NCI-H2196 (cell line): ENCODE measurements around the gene PAQR7.

Experiments used
- DNase-seq: peaks from one replicate; lab custom pipeline; 2025; ENCODE audit not compliant: unreplicated experiment; lab: John Stamatoyannopoulos, UW

The PAQR7 gene, protein sequence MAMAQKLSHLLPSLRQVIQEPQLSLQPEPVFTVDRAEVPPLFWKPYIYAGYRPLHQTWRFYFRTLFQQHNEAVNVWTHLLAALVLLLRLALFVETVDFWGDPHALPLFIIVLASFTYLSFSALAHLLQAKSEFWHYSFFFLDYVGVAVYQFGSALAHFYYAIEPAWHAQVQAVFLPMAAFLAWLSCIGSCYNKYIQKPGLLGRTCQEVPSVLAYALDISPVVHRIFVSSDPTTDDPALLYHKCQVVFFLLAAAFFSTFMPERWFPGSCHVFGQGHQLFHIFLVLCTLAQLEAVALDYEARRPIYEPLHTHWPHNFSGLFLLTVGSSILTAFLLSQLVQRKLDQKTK

DNA sequence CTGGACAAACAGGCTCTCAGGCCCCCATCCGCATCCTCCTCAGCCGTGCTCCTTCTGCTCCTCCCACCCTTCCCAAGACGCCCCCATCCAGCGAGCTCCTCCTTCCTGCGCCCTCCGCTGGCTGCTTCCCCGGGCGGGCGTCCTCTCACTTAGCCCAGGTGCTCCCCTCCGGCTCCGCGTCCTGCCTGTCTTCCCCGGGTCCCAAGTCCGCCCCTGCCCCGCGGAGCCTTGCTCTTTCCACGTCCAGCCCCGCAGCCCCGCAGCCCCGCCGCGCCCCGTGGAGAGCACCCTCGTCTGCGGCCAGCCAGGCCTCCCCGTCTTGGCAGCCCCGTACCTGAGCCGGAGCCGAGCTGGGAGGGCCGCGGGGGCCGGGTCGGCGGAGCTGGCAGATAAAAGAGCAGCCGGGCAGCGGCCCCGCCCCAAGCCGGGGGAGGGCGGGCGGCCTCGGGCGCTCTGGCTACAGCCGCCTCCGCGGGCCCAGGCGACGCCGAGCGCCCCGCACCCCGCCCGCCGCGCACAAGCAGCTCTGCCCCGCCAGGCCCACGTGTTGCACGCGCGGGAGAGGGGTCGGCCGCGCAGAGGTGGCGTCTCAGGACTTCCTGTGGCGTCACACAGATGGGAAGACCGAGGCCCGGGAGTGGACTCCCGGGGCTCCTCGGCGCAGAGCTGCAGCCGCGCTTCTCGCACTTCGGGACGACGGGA, at the start of gene PAQR7:
Gene PAQR7, minus strand, starts transcription at position 555 of the 702 bp plus-strand sequence. CDS start 11,869 bp downstream, outside the sequence.
- peak; percentile 81 for DNase-seq

DNA sequence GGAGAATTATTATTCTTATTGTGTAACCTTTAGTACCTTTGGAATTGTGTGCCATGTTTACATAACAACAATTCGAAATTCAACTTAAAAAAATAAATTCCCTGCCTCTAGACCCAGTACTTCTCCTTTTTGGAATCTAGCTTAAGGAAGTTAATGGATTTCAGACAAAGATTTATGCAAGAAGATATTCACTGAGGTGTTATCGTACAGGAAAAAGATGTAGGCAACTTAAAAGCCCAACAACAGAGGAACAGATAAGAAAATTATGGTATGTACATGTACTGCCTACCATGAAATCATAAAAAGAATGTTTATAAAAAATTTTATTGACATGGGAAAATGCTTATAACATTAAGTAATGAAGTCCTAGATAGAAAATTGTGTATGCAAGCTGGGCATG, 48.9 kb upstream of the PAQR7 start:
- DNase-seq: no peak

DNA sequence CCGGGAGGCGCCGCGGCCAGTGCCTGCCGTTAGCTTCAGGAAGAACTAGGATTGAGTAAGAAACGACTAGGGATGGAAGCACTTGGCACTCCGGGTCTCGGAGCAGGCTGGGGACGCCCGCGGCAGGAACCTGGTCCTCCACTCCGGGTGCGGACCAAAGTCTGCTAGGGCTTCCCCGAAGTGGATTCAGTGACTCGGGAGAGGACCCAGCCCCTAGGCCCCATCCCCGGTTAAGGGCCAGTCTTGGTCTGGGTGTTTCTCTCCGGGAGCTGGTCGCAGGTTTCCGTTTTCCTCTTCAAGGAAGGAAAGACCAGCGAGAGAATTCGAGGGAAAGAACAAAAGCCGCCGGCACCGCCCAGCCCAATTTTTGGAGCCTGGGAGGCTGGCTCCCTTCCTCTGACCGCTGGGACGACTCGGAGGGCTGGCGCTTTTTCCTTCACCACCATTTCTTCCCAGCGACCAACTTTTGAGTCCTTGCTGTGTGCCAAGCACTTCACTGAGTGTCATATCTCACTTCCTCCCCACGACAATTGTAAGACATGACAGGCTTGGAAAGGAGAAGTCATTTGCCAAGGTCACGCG, 47.6 kb upstream of the PAQR7 start:
- DNase-seq: peak; percentile 62

DNA sequence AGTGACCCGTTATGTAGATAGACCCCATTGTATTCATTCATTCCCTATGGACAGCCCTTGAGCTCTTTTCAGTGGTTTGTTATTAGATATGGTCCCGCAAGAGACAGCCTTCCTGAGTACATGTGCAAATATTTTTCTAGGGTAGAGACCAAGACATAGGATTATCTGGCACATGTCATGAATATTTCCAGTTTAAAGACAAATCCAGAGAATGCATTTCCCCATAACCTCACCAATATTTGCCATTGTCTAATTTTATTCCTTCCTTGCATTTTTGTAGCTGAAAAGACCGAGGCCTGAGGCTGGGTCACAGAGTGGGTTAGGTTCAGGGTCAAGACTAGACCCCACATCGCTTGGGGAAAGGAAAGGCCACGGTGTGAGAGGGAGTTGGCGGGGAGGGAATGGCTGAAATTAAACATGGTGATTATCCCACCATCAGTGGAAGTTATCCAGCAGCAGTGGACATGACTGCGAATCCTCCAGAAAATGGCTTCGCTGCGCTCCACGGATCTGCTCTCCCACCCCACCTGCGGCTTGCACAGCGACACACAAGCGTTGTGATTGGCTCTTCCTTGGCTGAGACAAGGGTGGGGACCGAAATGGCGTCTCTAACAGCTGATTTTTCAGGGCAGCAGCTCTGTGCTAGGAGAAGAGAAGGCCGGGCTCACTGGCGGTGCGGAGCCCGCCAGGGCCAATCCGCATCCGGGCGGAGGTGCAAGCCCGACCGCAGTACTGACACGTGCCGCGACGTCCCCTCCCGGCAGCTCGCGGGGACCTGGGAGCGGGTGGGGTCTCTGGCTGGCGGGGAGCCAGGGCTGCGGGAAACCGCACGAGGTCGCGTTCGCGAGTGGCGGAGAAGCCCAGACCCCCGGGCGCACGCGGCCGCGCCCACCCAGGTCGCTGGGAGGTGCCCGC, 46.8 kb upstream of the PAQR7 start:
- peak; percentile 69 for DNase-seq

DNA sequence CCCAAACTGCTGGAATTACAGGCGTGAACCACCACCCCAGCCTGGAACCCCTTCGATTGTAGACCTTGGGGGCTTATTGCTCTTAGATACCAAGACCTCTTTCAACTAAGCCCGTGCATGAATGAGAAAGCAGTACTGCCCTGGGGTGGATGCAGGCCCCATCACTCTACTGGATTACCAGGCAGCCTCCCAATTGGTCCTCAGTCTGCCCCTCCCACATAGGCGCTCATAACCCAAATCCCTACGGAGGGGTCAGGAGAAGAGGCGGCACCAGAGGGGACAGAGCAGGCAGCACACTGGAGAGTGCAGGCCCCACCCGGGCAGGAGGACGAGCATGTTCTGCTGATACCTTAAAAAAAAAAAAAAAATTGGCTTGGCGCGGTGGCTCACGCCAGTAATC, 43.1 kb upstream of the PAQR7 start:
- DNase-seq: no peak

DNA sequence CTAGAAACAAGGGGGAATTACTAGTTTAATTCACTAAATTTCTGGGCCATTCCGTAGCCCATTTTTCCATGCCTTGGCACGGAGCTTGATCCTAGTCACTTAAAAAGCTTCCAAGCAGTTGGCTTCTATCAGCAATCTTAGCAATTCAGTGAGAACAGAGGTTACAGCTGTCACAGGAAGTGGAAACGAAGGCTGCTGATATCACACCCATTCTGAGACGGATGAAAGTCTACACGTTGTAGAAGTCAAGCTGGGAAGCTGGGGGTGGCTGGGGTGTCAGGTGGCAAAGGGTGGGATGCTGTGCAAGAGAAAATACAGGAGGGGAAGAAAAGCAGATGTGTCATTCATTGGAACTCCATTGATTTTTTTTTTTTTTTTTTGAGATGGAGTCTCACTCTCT, 42.5 kb upstream of the PAQR7 start:
- no peak for DNase-seq

DNA sequence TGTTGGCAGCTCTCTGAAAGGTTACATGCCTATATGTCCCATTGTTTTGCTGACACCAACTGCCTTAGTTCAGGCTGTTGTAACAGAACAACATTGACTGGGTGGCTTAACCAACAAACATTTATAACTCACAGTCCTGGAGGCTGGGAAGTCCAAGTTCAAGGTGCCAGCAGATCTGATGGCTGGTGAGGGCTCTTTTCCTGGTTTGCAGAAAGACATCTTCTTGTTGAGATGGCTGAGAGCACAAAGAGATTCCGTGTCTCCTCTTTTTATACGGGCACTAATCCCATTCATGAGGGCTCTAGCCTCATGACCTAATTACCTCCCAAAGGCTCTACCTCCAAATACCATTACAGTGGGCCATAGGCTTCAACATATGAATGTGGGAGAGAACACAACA, 41.0 kb upstream of the PAQR7 start:
- no peak for DNase-seq

DNA sequence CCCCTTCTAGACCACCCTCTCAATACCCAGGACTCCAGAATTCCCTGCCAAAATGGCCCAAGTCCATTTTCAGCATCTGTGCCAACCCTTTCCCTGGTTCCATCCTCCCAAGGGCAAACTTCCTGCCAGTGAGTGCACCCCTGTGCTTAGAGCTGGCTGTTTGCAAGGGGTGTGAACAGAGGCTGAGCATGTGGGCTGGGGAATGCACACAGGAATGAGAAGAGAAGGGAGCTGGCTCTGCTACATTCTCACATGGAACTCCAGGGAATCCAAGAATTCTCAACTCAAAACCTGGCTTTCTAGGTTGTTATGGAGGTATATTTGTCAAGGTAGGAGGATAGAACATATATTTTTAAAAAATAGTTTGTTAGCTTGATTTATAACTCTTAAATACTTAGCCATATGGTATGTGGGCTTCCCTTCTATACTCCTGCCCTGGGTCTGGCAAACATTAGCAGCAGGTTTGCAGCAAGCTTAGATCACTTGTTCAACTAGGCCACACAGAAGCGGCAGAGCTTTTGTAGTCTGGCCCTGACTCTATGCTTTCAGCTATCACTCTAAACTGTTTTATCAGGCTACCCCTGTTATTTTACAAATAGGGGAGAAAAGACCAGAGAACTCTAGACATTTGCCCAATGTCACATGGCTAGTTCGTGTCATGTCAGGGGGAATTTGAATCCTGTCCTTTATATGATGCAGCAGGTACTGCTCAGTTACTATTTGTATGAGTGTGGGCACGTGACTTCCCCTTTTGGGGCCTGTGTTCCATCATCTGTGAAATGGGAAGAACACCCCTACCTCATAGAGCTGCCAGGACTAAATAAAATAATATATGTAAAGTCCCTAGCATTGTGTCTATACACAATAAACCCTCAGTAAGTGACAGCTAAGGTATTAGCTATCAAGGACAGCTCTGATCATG, 38.8 kb upstream of the PAQR7 start:
- DNase-seq: no peak

DNA sequence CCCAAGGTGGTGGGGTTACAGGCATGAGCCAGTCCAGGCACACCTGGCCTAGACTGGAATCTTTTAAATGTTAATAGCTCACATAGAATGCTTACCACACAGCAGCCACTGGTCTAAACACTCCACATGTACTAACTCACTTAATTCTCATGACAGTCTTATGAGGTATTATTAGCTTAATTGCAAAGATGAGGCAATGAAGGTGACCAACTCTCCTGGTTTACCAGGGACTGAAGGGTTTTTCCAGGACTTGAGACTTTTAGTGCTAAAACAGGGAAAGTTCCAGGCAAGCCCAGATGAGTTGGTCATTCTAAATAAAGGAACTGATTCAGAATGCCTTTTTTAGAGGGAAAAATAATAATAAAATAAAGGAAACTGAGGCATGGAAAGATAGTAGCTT, 37.7 kb upstream of the PAQR7 start:
- no peak for DNase-seq

DNA sequence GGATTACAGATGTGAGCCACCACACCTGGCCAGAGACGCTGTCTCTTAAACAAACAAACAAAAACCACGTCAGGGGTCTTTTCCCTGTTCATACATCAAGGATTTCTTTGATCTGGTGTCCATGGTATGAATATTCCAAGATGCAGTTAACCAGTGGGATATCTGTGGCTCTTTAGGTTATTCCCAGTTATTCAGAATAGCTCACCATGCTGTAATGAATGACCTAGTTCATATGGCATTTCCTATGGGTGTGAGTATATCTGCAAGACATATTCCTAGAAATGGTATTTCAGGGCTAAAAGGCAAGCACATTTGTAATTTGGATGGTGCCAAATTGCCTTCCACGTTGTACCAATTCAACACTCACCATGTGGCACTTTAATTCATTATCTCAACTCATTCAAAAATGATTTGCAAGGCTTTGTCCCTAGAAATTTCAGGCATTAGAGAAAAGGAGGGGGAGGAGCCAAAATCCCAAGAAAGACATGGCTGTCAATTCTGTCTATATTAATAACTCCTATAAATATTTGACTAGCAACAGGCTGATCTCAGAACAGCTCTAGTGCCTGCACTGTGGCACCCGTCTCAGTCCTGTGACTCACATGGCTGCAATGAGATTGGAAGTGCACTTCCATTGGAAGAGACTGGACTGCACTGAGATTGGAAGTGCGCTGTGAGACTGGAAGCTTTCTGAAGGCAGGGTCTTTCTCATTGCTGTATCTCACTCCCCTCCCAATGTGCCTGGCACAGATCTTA, 36.7 kb upstream of the PAQR7 start:
- no peak for DNase-seq

DNA sequence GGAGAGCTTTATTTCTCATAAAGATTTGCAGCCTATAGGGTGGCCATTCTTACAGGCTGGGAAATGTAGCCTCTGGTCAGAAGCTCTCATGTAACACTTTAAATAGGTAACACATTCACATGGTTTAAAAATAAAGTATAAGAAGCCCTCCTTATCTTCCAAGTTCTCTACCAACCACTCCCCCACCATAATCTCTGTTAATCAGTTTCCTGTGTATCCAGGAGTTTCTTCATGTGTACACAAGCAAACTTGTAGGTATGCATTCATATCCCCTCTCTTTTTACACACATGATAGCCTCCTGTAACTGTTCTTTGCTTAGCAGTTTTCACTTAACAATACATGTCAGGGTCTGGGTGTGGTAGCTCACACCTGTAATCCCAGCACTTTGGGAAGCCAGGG, 35.7 kb upstream of the PAQR7 start:
- DNase-seq: no peak

DNA sequence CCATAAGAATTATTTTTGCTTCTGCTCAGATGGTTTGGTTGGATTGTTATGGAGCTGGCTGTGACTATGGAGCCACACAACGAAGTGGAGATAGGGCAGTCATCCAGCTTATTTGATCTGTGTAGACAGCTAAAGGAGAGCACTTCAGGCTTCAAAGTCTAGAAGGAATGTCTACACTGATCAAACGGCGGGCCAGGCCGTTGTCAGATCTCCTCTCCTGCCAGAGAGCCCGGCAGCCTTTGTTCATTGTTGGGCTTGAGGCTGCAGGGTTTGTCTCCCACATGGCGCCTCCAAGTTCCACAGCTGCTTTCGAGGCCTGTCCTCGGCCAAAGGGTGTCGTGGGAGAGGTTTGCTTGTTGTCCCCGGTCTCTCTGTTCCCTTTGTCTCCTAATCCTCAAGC, 33.5 kb upstream of the PAQR7 start:
- DNase-seq: no peak

DNA sequence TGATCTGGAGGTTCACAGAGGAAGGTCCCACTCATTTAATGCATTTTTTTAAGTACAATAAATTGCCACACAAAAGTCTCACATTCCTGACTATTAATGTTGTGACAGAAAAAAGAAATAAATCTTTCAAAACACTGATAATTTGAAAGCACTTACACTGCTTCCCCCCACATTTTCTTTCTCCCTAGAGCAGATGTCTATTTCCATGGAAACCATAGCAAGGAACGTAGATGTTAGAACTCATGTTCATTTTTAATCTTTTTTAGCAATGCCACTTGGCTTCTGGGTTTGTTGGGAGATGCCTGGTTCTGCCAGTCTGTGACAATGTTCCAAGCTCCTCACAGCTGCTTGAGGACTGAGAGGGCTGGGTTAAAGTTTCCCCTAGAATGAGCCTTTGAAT, 32.7 kb upstream of the PAQR7 start:
- no peak for DNase-seq

DNA sequence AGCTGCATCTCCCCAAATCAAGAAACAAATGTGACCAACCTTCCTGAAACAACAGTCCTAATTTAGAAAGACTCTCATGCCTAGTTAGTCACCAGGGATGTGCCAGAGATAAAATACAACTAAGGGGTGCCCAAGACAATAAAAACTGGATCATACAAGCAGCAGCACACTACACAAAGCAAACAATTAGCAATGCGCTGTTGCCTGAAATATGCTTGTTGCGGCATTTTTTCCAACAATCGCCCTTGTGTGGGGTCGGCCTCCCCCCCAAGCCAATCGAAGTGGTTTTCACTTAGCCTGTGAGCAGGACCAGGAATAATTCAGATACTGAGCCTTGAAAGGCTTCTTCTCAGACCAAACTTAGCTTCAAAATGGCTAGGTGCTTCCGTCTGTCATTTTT, 32.1 kb upstream of the PAQR7 start:
- DNase-seq: no peak

DNA sequence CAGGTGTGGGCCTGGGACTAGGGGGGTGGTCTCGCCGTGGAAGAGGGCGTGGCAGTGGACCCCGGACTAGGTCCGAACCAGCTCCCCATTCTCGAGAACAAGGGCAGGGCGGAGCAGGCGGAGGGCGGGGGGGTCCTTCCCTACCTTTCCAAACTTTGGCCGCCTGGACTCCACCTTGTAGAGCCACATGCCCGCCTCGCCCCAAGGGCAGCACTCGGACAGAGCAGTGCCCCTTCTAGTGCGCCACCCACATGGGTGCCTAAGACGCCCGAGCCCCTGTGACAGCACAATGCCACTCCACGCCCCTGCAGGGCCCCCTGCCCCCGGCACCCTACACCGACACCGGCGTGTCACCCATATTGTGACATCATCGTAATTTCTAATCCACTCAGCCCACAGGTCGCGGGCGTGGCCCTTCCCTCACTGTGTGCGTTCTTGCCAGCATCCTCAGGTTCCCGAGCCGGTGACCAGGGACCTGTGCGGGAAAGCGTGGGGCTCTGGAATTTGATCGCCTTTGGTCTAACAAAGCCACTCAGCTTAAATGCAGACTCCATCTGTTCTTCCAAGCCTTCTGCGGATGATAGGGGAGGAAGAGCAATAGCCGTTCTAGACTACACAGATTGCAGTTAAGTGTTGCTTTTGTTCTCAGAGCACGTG, 31.3 kb upstream of the PAQR7 start:
- DNase-seq: peak; percentile 52

DNA sequence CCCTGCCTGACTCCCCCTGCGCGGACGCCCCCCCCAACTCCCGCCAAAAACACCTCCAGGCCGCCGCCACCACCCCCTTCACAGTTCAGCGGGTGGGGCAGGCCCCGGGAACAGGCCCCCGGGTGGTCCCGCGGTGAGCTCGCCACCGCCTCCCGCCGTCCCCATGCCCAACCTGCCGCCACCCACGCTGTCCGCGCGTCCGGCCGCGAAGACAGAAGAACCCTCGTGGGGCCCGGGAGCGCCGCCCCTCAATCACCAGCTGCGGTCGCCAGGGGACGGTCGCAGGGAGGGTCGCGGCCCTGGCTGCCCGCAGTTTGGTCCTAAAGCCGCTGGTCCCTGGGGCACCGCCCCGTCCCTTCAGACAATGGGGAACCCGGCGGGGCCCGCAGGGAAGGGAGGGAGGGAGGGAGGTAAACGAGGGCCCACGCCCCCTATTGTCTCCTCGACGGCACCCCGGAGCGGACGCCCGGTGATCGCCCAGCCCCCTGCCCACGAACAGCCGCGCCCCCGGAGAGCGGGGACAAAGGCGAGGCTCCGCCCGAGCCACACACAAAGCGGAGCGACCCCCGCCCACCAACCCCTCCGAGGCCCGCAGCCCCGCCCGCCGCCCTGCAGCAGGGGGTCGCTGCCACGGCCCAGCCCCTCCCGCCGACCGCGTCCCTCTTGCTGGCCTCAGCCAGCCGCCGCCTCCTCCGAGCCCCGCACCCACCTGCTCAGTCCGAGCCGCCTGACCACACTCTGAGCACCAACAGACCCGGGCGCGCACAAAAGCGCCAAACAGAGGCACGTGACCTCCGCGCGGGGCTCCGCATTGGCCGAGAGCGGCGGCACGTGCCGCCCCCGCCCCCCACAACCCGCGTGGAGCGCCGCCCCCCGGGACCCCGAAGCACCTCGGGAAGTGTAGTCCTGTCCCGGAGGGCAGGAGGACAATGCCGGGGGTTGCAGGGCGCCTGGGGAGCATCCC, 30.5 kb upstream of the PAQR7 start, which contains the start of gene STMN1:
Gene STMN1, minus strand, starts transcription at position 740 of the 964 bp plus-strand sequence. CDS start 1,743 bp downstream, outside the sequence.
- DNase-seq: peak; percentile 97

DNA sequence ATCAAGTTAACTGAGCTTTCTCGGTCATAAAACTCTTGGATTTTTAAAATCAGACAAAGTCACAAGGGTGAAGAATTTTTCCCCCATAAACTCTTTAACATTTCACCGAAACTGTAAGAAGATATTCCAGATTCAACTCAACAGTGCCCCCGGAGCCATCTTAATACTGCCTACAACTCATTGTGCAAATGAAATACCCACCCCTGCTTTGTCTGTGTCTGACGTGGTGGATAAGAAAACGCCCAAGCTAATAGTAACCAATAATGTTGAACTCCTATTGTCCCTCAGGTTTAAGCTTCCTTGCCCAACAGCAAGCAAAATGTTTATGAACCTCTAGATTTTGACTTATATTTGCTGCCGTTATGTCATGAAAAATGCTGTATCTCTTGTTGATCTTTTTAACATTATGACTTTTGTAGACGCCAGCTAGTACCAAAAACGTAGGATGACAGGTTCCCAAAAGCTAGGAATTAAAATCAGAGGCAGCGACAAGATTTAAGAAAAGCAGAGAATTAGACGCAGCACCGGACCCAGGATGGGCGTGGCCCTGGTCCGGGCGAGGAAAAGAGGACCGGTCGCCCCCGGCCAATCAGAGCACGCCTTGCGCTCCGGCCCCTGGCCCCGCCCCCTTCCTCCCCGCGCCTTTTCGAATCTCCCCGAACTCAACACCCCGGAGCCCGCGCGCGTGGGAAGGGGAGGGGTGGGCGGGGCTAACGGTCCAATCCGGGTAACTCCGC, 29.6 kb upstream of the PAQR7 start:
- DNase-seq: peak; percentile 95
